NCI-H2081 treated with DMSO at 0.1 percent for 48 hours (cell line): ENCODE results near the gene HDAC4.

ENCODE experiments used
- DNase-seq: peaks from one replicate; lab custom pipeline; 2025; lab: John Stamatoyannopoulos, UW

Gene HDAC4

DNA sequence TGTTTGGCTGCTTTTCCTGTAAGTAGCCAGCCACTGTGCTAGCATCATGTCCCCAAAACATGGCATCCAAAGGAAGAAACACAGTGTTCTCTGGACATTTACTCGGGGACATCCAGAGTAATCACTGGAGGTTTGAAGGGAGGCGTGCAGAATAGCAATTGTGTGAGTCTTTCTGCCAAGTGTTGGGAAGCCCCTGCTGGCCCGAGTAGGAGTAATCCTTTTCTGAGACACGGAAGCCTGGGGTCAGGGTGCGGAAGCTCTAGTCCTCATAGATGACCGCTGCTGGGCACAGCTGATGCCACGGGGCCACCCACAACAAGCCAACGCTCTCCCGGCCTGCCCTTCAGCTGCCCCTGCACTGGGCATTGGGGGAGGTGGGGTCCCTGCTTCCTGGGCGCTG is 24.8 kb upstream of the HDAC4 start:
- DNase-seq = no peak

GRCh38 chr2:239424337-239425045 is 23.7 kb upstream of the HDAC4 start:
- DNase-seq = no peak

DNA sequence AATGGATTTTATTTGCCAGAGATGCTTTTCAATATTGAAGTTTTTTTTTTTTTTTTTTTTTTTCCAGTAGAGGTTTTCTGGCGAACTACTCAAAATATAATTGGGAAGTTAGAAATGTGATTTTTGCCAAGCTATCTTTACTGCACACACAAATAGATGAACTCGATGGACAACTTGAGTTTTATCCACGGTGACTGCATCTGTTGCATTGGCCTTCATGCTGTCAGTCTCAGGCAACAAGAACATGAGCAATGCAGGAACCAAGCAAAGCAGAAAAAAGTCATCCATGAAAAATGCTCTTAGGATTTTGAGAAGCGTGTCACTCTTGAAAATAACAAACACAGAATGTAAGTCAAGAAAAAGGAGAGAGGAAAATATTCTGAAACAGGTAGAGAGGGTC is 22.7 kb upstream of the HDAC4 start:
- DNase-seq = no peak

DNA sequence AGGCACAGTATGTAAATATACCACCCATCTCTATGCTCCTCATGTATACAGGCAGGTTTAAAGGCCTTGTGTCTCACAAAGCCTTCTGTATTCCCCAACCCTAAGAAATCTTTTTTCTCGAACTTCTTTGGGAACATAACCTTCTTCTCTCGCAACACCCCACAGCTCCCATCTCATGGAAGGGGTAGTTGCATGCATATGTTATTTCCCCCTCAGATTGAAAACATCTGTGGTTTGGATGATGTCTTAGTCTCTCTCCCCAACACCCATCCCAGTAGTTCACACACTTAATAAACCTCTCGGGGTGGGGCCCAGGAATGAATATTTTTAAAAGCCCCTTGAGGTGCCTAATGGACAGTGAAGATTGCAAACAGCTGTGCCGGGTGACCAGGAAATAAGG is 21.0 kb upstream of the HDAC4 start:
- DNase-seq = no peak

GRCh38 chr2:239420082-239420481 is 19.3 kb upstream of the HDAC4 start:
- no peak for DNase-seq

- DNase-seq = no peak
Measured at GRCh38 chr2:239418918-239419317, 18.1 kb upstream of the HDAC4 start.

- no peak for DNase-seq
Measured at GRCh38 chr2:239412905-239413603, 12.2 kb upstream of the HDAC4 start.

- no peak for DNase-seq
Measured at GRCh38 chr2:239411549-239412319, 10.9 kb upstream of the HDAC4 start.

- no peak for DNase-seq
Measured at GRCh38 chr2:239411117-239411516, 10.3 kb upstream of the HDAC4 start.

DNA sequence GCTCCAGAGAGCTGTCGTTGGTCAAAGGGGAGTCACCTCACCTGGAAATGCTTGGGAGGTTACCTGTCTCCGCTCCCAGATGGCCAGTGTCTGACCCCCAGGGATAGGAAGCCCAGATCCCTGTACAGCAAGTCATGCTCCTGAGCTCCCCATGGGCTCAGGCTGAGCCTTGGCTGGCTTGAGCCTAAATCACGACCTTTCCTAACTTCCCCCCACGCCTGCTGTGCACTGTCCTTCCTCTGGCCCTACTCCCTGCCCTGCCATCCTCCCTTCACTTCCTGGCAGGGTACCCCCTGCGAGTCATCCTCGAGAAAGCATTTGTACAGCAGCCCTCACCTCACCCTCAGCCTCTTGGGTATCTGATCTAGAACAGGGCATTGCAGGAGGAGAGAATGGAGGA is 9.2 kb upstream of the HDAC4 start:
- no peak for DNase-seq

DNA sequence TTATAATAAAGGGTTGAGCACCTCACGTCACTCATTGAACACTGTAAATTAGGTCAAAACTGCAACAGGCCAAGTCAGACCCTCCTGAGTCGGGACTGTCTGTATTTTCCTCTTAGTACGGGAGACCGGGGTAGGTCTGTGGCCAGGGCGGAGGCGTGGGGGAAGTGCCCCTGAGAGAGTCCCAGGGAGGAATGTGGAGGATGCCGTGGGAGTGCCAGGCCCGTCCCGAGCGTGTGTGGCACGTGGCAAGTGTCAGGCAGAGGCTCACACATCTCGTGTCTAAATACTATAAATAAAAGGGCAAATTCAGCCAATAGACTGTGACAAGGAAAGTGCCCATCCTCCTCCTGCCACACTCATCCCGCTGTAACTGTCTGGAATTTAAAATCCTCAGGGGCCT is 6.3 kb upstream of the HDAC4 start:
- DNase-seq = no peak

DNA sequence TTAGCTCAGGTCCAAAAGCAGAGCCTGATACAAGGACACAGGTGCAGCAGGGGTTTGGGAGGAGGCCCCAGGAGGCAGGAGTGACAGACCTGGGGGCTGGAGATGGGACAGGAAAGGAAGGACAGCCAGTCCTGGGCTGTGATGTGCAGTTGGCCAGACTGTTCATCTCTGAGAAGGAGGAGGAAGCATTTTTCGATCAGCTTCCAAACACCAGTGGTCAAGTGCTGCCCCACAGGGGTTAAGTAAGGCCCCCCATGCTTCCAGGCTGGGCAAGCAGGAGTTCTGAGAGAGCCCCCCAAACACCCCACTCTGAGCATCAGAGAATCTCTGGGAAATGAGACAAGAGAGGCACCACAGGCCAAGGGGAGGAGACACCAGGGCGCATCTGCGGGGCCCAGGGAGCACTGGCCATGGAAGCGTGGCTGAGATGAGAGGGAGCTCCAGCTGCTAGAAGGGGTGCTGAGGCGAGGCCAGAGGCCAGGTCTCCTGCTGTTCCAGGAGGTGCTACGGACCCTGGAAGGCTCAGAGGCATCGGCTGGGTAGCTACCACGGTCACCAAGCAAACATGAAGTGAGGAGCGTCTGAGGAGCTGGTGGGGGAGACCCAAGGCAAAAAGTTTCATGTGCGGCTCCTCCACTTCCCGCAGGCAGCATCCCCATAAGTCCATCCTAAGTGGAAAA is 5.6 kb upstream of the HDAC4 start:
- no peak for DNase-seq

DNA sequence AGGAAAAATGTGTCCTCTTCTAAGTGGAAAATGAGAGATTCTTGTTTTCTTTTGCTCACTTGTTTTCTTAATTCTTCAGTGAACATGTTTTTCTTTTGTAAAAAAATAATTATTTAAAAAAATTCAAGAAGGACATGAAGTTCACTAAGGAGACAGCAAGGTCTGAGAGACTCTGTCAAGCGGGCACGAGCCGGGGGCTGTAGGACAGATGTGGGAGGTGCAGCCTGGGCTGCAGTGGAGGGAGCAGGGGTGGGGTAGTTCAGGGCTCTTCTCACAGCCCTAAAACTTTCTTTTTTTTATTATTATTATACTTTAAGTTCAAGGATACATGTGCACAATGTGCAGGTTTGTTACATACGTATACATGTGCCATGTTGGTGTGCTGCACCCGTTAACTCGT is 4.3 kb upstream of the HDAC4 start:
- no peak for DNase-seq

DNA sequence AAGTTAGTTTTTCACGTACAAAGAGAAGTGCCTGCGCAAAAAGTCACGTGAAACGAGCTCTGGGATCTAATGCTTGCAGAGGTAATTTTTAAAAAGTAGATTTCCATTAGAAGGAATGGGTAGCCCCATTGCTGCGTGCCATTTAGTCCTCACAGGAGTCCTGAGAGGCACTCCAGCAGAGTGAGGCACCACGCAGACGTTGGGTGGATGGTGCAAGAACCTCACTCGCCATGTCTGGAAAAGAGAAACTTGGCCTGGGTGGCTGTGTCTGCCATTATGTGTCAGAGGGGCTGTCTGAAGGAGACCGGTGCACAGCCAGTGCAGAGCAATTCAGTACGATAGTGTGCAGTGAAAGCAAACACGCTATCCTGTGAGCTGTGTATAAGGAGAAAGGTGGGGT is 1.8 kb upstream of the HDAC4 start:
- DNase-seq = no peak

- peak; percentile 12 for DNase-seq
Measured at GRCh38 chr2:239401881-239402233, 1.0 kb upstream of the HDAC4 start.

DNA sequence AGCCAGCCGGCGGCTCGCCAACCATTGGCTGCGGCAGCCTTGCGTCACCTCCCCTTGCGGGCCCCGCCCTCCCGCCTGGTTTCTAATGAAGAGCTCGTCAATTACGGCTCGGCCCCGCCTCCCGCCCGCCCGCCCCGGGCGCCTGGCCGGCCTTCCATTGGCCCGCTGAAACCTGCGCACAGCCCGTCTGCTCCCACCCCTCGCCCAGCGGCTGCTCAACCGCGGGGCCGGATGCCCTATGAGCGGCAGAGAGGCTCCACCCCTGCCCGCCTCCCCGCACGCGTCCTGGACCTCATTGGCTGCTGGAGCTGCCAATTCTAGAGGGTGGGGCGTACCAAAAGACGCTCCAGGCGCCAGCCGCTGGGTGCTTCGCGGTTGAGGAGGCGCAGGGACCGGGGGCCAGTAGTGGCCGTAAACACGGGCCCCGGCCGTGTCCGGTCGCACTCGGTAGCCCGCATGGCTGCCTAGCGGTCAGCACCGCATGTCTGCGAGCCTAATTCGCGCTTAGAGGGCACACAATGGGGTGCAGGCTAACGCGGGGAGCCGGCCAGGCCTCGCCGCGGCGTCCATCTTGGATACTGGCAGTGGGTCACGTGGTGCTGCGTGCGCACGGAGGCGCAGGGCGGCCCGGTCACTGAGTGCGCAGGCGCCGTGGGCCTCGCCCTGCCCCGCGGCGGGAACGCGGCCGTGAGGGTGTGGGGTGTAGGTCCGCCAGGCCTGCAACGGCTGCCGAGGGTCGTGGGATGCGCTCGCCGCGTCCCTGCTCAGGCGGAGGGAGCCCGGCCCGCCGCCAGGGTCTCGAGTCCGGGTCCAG is 454 bp upstream of the HDAC4 start:
- peak; percentile 88 for DNase-seq

GRCh38 chr2:239399921-239400595 is 762 bp downstream of the HDAC4 start:
- DNase-seq = no peak

- DNase-seq = no peak
Measured at GRCh38 chr2:239399433-239399920, 1.3 kb downstream of the HDAC4 start.

DNA sequence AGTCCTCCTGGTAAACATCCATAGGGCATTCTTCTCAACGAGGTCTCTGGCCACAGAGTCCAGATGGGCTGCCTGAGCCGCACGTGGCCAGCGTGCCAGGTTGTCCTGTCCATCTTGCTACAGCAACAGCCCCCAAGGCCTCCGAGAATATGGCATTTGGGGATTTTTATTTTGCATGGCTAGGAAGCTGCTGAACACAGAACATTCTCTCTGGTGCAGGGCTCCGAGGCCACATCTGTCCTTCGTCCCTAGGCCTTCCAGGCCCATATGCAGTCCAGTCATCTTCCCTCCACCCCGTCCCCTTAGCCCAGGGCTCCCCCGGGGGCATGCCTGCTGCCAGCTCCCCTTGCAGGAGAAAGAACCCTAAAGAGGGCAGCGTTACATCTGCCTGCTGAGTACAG is 2.3 kb downstream of the HDAC4 start:
- DNase-seq = no peak

DNA sequence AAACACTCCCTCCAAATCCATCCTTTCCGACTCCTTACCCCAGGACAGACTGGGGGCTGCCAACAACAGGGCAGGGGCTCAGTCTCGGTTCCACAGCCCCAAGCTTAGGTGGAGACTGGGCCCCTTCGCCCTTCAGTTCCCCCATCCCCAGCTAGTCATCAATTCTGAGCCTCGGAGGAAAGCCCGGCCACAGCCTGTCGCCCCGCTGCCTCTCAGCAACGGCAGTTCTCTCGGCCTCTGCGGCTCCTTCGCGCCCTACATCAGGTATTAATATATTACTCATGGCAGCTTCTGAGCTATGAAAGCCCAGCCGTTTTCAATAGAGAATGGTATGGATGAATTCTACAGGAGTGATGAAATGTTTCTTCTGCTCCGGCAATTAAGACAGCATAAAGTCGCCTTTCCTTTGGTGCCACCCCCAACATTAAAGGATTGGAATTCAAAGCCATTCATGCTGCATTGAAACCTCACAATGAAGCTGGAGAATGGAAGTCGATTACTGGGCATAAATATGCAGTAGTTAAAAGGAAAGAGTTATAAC is 2.8 kb downstream of the HDAC4 start:
- no peak for DNase-seq
